Stomach (tissue), 4 donors: ENCODE data around the gene REV3L.

Experiments
- POLR2A ChIP-seq, 4 donors: fragments of 450-650 bp; IDR thresholded peaks; one replicate each; pipeline ENCODE4 v1.6.1; 2016; ENCODE audit warnings: antibody characterized with exemption in 4 of 4, control low read depth in 2 of 4, mild to moderate bottlenecking in 1 of 4, moderate library complexity in 1 of 4
- TF ChIP-seq, protein P1 (sequence below), 7 experiments: fragments of 450-650 bp in 4 of 7; fragments of 200-600 bp in 3 of 7; sonication (generic) in 3 of 7; IDR thresholded peaks; one replicate each; pipeline ENCODE4 v1.5.1; 2016 to 2019; ENCODE audit warnings: antibody characterized with exemption in 7 of 7, control low read depth in 2 of 7, mild to moderate bottlenecking in 1 of 7

DNA sequence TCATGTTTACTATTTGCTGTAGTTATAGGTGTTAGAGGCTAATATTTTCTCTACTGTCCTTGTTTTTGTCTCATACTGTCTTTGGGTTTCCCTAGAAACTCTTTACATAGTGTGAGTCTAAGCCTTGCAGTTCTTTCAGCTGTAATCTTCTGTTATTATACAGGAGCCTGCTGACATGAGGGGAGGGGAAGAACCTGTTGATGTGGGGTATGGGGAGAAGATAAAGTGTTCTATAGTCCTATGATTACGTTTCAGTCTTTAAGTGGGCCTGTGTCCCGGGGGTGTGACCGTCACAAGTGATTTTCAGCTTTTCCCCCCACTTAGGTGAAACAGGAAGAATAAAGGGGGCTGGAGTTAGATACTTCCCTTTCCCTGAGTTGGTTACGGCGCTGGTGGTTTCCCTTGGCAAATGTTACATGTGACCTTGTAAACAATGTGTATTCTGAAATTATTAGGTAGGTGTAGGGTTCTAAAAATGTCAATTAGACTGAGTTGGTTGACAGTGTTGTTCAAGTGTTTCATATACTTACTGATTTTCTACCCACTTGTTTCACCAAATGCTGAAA lies 41.3 kb downstream of the REV3L start:
- TF ChIP-seq, protein P1, sequence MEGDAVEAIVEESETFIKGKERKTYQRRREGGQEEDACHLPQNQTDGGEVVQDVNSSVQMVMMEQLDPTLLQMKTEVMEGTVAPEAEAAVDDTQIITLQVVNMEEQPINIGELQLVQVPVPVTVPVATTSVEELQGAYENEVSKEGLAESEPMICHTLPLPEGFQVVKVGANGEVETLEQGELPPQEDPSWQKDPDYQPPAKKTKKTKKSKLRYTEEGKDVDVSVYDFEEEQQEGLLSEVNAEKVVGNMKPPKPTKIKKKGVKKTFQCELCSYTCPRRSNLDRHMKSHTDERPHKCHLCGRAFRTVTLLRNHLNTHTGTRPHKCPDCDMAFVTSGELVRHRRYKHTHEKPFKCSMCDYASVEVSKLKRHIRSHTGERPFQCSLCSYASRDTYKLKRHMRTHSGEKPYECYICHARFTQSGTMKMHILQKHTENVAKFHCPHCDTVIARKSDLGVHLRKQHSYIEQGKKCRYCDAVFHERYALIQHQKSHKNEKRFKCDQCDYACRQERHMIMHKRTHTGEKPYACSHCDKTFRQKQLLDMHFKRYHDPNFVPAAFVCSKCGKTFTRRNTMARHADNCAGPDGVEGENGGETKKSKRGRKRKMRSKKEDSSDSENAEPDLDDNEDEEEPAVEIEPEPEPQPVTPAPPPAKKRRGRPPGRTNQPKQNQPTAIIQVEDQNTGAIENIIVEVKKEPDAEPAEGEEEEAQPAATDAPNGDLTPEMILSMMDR (IDR thresholded peaks at IDR 0.05), result no peak
- TF ChIP-seq POLR2A (IDR thresholded peaks at IDR 0.05), result no peak
